ENCODE results near the gene RAB7B.

GRCh38 chr1:205965036-205965884 is 37.9 kb downstream of the RAB7B start:
- TF ChIP-seq GATA2 (IDR thresholded peaks at IDR 0.05; ENCODE audit: low read depth, low read length) (no peak), GATA3 (IDR thresholded peaks at IDR 0.05; ENCODE audit: low read depth, low read length) (no peak)

Measured in SH-SY5Y (cell line).